HL-60/S4 (cell line): Measurements from ENCODE around the gene DPH3.

Experiments used
- in situ Hi-C: fragments of 300-500 bp; cut with MboI; formaldehyde crosslinking; loops from 2 replicates; pipeline ENCODE4 v1.14.3; 2022; ENCODE audit warnings: low sequenced_read_pairs

The DPH3 gene

GRCh38 chr3:16239086-16239770, 25.5 kb downstream of the DPH3 start:
- in situ Hi-C loops = no loop called here

- in situ Hi-C loops = no loop called here
Measured at GRCh38 chr3:16236856-16237393, 27.8 kb downstream of the DPH3 start.

- in situ Hi-C loops = no loop called here
Measured at GRCh38 chr3:16236030-16236639, 28.6 kb downstream of the DPH3 start.

GRCh38 chr3:16234281-16234680, 30.5 kb downstream of the DPH3 start:
- in situ Hi-C loops = no loop called here

GRCh38 chr3:16233806-16234205, 30.9 kb downstream of the DPH3 start:
- in situ Hi-C loops = no loop called here

GRCh38 chr3:16231983-16232382, 32.8 kb downstream of the DPH3 start:
- in situ Hi-C loops = no loop called here

GRCh38 chr3:16229681-16230080, 35.1 kb downstream of the DPH3 start:
- in situ Hi-C loops = no loop called here

- in situ Hi-C loops = no loop called here
Measured at GRCh38 chr3:16227566-16227965, 37.2 kb downstream of the DPH3 start.

- in situ Hi-C loops = no loop called here
Measured at GRCh38 chr3:16224325-16224724, 40.4 kb downstream of the DPH3 start.

GRCh38 chr3:16222547-16222946, 42.2 kb downstream of the DPH3 start:
- in situ Hi-C loops = no loop called here

- in situ Hi-C loops = no loop called here
Measured at GRCh38 chr3:16221990-16222389, 42.8 kb downstream of the DPH3 start.

GRCh38 chr3:16219777-16220176, 45.0 kb downstream of the DPH3 start:
- in situ Hi-C loops = no loop called here

GRCh38 chr3:16216373-16216935, 48.3 kb downstream of the DPH3 start:
- in situ Hi-C loops = no loop called here

GRCh38 chr3:16214366-16214765, 50.4 kb downstream of the DPH3 start:
- in situ Hi-C loops = no loop called here

GRCh38 chr3:16211176-16211904, 53.4 kb downstream of the DPH3 start:
- in situ Hi-C loops = no loop called here
